ENCODE data around the gene TRIM74. TPM values are rescaled to one million over a fixed set of nuclear protein-coding genes. Genes with fewer than 3 reads are reported as not detected.
"Not testable (repeated sequence)": the region's sequence is repeated elsewhere in the genome, so short reads cannot be mapped to it uniquely, and the experiment has no call there.

Gene TRIM74
- total and polyA plus RNA-seq, 8 donors = 0.15 to 1.9 (median 1.2) TPM

- intact Hi-C loops (cut with DNase I); H3K9me3 ChIP-seq; DNase-seq; H3K4me1 ChIP-seq; H3K27ac ChIP-seq; FAIRE-seq; H3K36me3 ChIP-seq; H3K27me3 ChIP-seq: not testable (repeated sequence)
- ATAC-seq = peak; percentile 59 to 79 (median 72)
- peak overlapping the region in 2 of 4 donors; percentile 28 to 32 for H3K4me3 ChIP-seq
- WGBS, 2 donors = 1 to 6% methylated on average over 4 of the region's 43 CpGs
These were observed 15.2 kb downstream of the TRIM74 start for GRCh38 chr7:72953901-72954562.

- WGBS, 2 donors = 75% methylated on average over 4 of the region's 6 CpGs; no CpG with 5 or more reads in 1 of the 2 donors
- DNase-seq; H3K9me3 ChIP-seq; H3K27me3 ChIP-seq; H3K36me3 ChIP-seq; H3K4me3 ChIP-seq; H3K27ac ChIP-seq; intact Hi-C loops (cut with DNase I); H3K4me1 ChIP-seq; FAIRE-seq; ATAC-seq: not testable (repeated sequence)
These were observed 18.8 kb downstream of the TRIM74 start for GRCh38 chr7:72950432-72950831.

- ATAC-seq; H3K4me1 ChIP-seq; H3K4me3 ChIP-seq; H3K36me3 ChIP-seq; H3K9me3 ChIP-seq; FAIRE-seq; intact Hi-C loops (cut with DNase I); H3K27ac ChIP-seq; H3K27me3 ChIP-seq: not testable (repeated sequence)
- 88 to 91% methylated on average over 3 to 4 of the region's 6 CpGs for WGBS, 2 donors
- peak in 1 of 6 donors; percentile 60 for DNase-seq
These were observed 19.6 kb downstream of the TRIM74 start for GRCh38 chr7:72949686-72950085.

GRCh38 chr7:72949276-72949675 lies 20.0 kb downstream of the TRIM74 start:
- H3K27me3 ChIP-seq; H3K4me3 ChIP-seq; H3K9me3 ChIP-seq; ATAC-seq; FAIRE-seq; DNase-seq; intact Hi-C loops (cut with DNase I); H3K27ac ChIP-seq; H3K36me3 ChIP-seq; H3K4me1 ChIP-seq: not testable (repeated sequence)
- WGBS, 2 donors = 85 to 89% methylated on average over 6 to 9 of the region's 9 CpGs

- intact Hi-C loops (cut with DNase I); H3K4me1 ChIP-seq; H3K4me3 ChIP-seq; H3K27ac ChIP-seq; DNase-seq; FAIRE-seq; H3K27me3 ChIP-seq; H3K36me3 ChIP-seq; ATAC-seq; H3K9me3 ChIP-seq: not testable (repeated sequence)
- 71 to 79% methylated on average over 16 to 17 of the region's 23 CpGs for whole genome bisulfite sequencing, 2 donors
These were observed 20.6 kb downstream of the TRIM74 start for GRCh38 chr7:72948714-72949113.

- peak in 1 of 4 donors; percentile 24 for TF ChIP-seq CTCF (IDR thresholded peaks at IDR 0.05)
- ATAC-seq = peak; percentile 54 to 86 (median 74)
- 78 to 79% methylated on average over 18 to 21 of the region's 22 CpGs for WGBS, 2 donors
- H3K9me3 ChIP-seq; H3K4me1 ChIP-seq; H3K36me3 ChIP-seq; intact Hi-C loops (cut with DNase I); H3K27me3 ChIP-seq; DNase-seq; H3K27ac ChIP-seq; H3K4me3 ChIP-seq; FAIRE-seq: not testable (repeated sequence)
These were observed 23.0 kb downstream of the TRIM74 start for GRCh38 chr7:72946130-72946745.

- peak in 1 of 6 donors; percentile 52 for DNase-seq
- FAIRE-seq; H3K36me3 ChIP-seq; H3K27ac ChIP-seq; H3K9me3 ChIP-seq; ATAC-seq; intact Hi-C loops (cut with DNase I); H3K4me1 ChIP-seq; H3K4me3 ChIP-seq; H3K27me3 ChIP-seq: not testable (repeated sequence)
- WGBS, 2 donors = 91 to 95% methylated on average over 8 to 9 of the region's 9 CpGs
These were observed 23.7 kb downstream of the TRIM74 start for GRCh38 chr7:72945597-72945996.

- peak in 1 of 4 donors; percentile 3 for ATAC-seq
- DNase-seq; H3K9me3 ChIP-seq; H3K27ac ChIP-seq; H3K36me3 ChIP-seq; FAIRE-seq; H3K4me3 ChIP-seq; intact Hi-C loops (cut with DNase I); H3K4me1 ChIP-seq; H3K27me3 ChIP-seq: not testable (repeated sequence)
- 69 to 75% methylated on average over 8 to 10 of the region's 15 CpGs for WGBS, 2 donors
These were observed 24.3 kb downstream of the TRIM74 start for GRCh38 chr7:72944937-72945336.

GRCh38 chr7:72942956-72943355 lies 26.3 kb downstream of the TRIM74 start:
- H3K27ac ChIP-seq; FAIRE-seq; DNase-seq; intact Hi-C loops (cut with DNase I); ATAC-seq; H3K36me3 ChIP-seq; H3K9me3 ChIP-seq; H3K4me3 ChIP-seq; H3K4me1 ChIP-seq; H3K27me3 ChIP-seq: not testable (repeated sequence)
- WGBS, 2 donors = 95% methylated on average over 19 to 25 of the region's 25 CpGs

- H3K4me3 ChIP-seq; H3K9me3 ChIP-seq; H3K36me3 ChIP-seq; ATAC-seq; intact Hi-C loops (cut with DNase I); DNase-seq; FAIRE-seq; H3K27me3 ChIP-seq; H3K27ac ChIP-seq; H3K4me1 ChIP-seq: not testable (repeated sequence)
- 87 to 88% methylated on average over 6 of the region's 20 CpGs for WGBS, 2 donors
These were observed 27.1 kb downstream of the TRIM74 start for GRCh38 chr7:72942022-72942705.

- H3K36me3 ChIP-seq = peaks cover 0 to 48% (median 4%) of the 10 kb centered on the region in 3 donors
- H3K9me3 ChIP-seq; H3K4me3 ChIP-seq; FAIRE-seq; H3K27me3 ChIP-seq; ATAC-seq; DNase-seq; intact Hi-C loops (cut with DNase I); H3K27ac ChIP-seq: not testable (repeated sequence)
- 85 to 89% methylated on average over 6 of the region's 6 CpGs for WGBS, 2 donors
- peaks cover 7 to 11% (median 8%) of the 10 kb centered on the region in 3 donors for H3K4me1 ChIP-seq
These were observed 41.0 kb downstream of the TRIM74 start for GRCh38 chr7:72928216-72928615.
